T-helper 17 cell (primary cell): ENCODE data around the gene ACP6. TPM values are rescaled to one million over a fixed set of nuclear protein-coding genes. Genes with fewer than 3 reads are reported as not detected.
A peak's percentile ranks its signal among the peaks of the same experiment; 100 is the strongest.
"Not testable (repeated sequence)": the region's sequence is repeated elsewhere in the genome, so short reads cannot be mapped to it uniquely, and the experiment has no call there.

Source experiments
- ATAC-seq: fragments of 150-1000 bp; cut with Tn5 transposase; 2 replicates; pipeline ENCODE4 v1.10.0; 2021; ENCODE audit warnings: mild to moderate bottlenecking, moderate library complexity
- DNase-seq, 3 donors: peaks; one replicate each; pipeline versions ENCODE4 v3.0.0 to v3.0.0-alpha.2; 2020 to 2021
- H3K9me3 ChIP-seq: one replicate; pipeline ENCODE4 v1.7.0; 2013; ENCODE audit warnings: low read length, mild to moderate bottlenecking; ENCODE audit not compliant: control insufficient read depth, poor library complexity, severe bottlenecking
- H3K27ac Mint-ChIP-seq: one replicate; pipeline ENCODE4 v1.8.0; 2022; ENCODE audit warnings: mild to moderate bottlenecking, moderate library complexity, mixed read lengths
- H3K27me3 Mint-ChIP-seq: one replicate; pipeline ENCODE4 v1.8.0; 2022; ENCODE audit warnings: mixed read lengths
- H3K36me3 Mint-ChIP-seq: one replicate; pipeline ENCODE4 v1.8.0; 2022; ENCODE audit warnings: low read depth, mixed read lengths
- H3K4me1 Mint-ChIP-seq: one replicate; pipeline ENCODE4 v1.8.0; 2022; ENCODE audit warnings: mild to moderate bottlenecking, mixed read lengths
- H3K4me3 Mint-ChIP-seq: one replicate; pipeline ENCODE4 v1.8.0; 2022; ENCODE audit warnings: mild to moderate bottlenecking, moderate library complexity, mixed read lengths
- total RNA-seq, 4 donors: library from RNA in 2 of 4; stranded (reverse) in 2 of 4; gene quantifications; one replicate each; pipeline ENCODE4 v1.2.3 and lab custom pipeline; 2022 to 2026

Gene ACP6
- total RNA-seq, 2 donors from 2014 or later, result 11.5 to 13.1 TPM

GRCh38 chr1:147626291-147626690, 44.0 kb downstream of the ACP6 start:
- peaks cover 2% of the 10 kb centered on the region for H3K36me3 Mint-ChIP-seq
- H3K4me3 Mint-ChIP-seq, result no peak overlapping the region
- H3K4me1 Mint-ChIP-seq, result peaks cover 49% of the 10 kb centered on the region
- H3K9me3 ChIP-seq, result no peaks in the 10 kb centered on the region
- ATAC-seq, result no peak
- DNase-seq, result no peak
- no peaks in the 10 kb centered on the region for H3K27me3 Mint-ChIP-seq
- no peak overlapping the region for H3K27ac Mint-ChIP-seq

- ATAC-seq (no peak), DNase-seq (no peak)
- H3K9me3 ChIP-seq, result no peaks in the 10 kb centered on the region
- Mint-ChIP-seq H3K4me1 (peaks cover 50% of the 10 kb centered on the region), H3K36me3 (peaks cover 6% of the 10 kb centered on the region), H3K4me3 (no peak overlapping the region), H3K27me3 (no peaks in the 10 kb centered on the region), H3K27ac (peak overlapping the region; percentile 70)
These were observed 44.8 kb downstream of the ACP6 start for GRCh38 chr1:147625362-147625995.

- Mint-ChIP-seq H3K36me3 (peaks cover 6% of the 10 kb centered on the region), H3K4me3 (no peak overlapping the region), H3K4me1 (peaks cover 43% of the 10 kb centered on the region), H3K27ac (no peak overlapping the region), H3K27me3 (no peaks in the 10 kb centered on the region)
- no peaks in the 10 kb centered on the region for H3K9me3 ChIP-seq
- ATAC-seq (no peak), DNase-seq (no peak)
These were observed 45.8 kb downstream of the ACP6 start for GRCh38 chr1:147624529-147624928.

- Mint-ChIP-seq H3K27ac (no peak overlapping the region), H3K27me3 (no peaks in the 10 kb centered on the region), H3K4me1 (peaks cover 39% of the 10 kb centered on the region), H3K4me3 (no peak overlapping the region), H3K36me3 (peaks cover 6% of the 10 kb centered on the region)
- no peaks in the 10 kb centered on the region for H3K9me3 ChIP-seq
- DNase-seq, result no peak
- no peak for ATAC-seq
These were observed 46.3 kb downstream of the ACP6 start for GRCh38 chr1:147624011-147624410.

- ATAC-seq, result no peak
- H3K27me3 Mint-ChIP-seq, result no peaks in the 10 kb centered on the region
- peaks cover 6% of the 10 kb centered on the region for H3K36me3 Mint-ChIP-seq
These were observed 47.6 kb downstream of the ACP6 start for GRCh38 chr1:147622731-147623130.

GRCh38 chr1:147620543-147620942, 49.8 kb downstream of the ACP6 start:
- Mint-ChIP-seq H3K27ac (no peak overlapping the region), H3K4me1 (peaks cover 40% of the 10 kb centered on the region), H3K4me3 (no peak overlapping the region), H3K27me3 (no peaks in the 10 kb centered on the region), H3K36me3 (peaks cover 11% of the 10 kb centered on the region)
- H3K9me3 ChIP-seq, result no peaks in the 10 kb centered on the region
- DNase-seq (no peak), ATAC-seq (no peak)

More at GRCh38 chr1:147622731-147623130, 47.6 kb downstream of the ACP6 start:
- Mint-ChIP-seq H3K4me3 (no peak overlapping the region), H3K27ac (peak overlapping the region; percentile 51), H3K4me1 (peaks cover 43% of the 10 kb centered on the region)
- H3K9me3 ChIP-seq, result no peaks in the 10 kb centered on the region
- DNase-seq, result no peak

GRCh38 chr1:147619741-147620140, 50.6 kb downstream of the ACP6 start:
- H3K9me3 ChIP-seq, result no peaks in the 10 kb centered on the region
- Mint-ChIP-seq H3K4me3 (no peak overlapping the region), H3K36me3 (peaks cover 10% of the 10 kb centered on the region), H3K4me1 (peaks cover 37% of the 10 kb centered on the region), H3K27me3 (no peaks in the 10 kb centered on the region), H3K27ac (no peak overlapping the region)
- ATAC-seq (no peak), DNase-seq (no peak)

GRCh38 chr1:147618771-147619170, 51.6 kb downstream of the ACP6 start:
- no peaks in the 10 kb centered on the region for H3K27me3 Mint-ChIP-seq
- ATAC-seq, result no peak
- peaks cover 13% of the 10 kb centered on the region for H3K36me3 Mint-ChIP-seq
- no peak for DNase-seq
- H3K4me3 Mint-ChIP-seq, result no peak overlapping the region
- H3K27ac Mint-ChIP-seq, result peak overlapping the region; percentile 62
- no peaks in the 10 kb centered on the region for H3K9me3 ChIP-seq
- peaks cover 40% of the 10 kb centered on the region for H3K4me1 Mint-ChIP-seq

- peaks cover 40% of the 10 kb centered on the region for H3K4me1 Mint-ChIP-seq
- DNase-seq, result peak in 1 of 3 donors; percentile 14
- peak; percentile 94 for ATAC-seq
- no peaks in the 10 kb centered on the region for H3K9me3 ChIP-seq
- peak overlapping the region; percentile 62 for H3K27ac Mint-ChIP-seq
- peak overlapping the region; percentile 58 for H3K4me3 Mint-ChIP-seq
- no peaks in the 10 kb centered on the region for H3K27me3 Mint-ChIP-seq
- peaks cover 13% of the 10 kb centered on the region for H3K36me3 Mint-ChIP-seq
These were observed 52.2 kb downstream of the ACP6 start for GRCh38 chr1:147618077-147618569.

GRCh38 chr1:147614966-147615365, 55.4 kb downstream of the ACP6 start:
- peak overlapping the region; percentile 21 for H3K27ac Mint-ChIP-seq
- not testable (repeated sequence) for H3K36me3 Mint-ChIP-seq, H3K9me3 ChIP-seq, H3K27me3 Mint-ChIP-seq, ATAC-seq, DNase-seq, H3K4me3 Mint-ChIP-seq
- H3K4me1 Mint-ChIP-seq, result peaks cover 30% of the 10 kb centered on the region

GRCh38 chr1:147613506-147613905, 56.8 kb downstream of the ACP6 start:
- ATAC-seq, result no peak
- H3K36me3 Mint-ChIP-seq, result peaks cover 9% of the 10 kb centered on the region

GRCh38 chr1:147612366-147612765, 58.0 kb downstream of the ACP6 start:
- Mint-ChIP-seq H3K36me3 (peaks cover 16% of the 10 kb centered on the region), H3K27me3 (no peaks in the 10 kb centered on the region), H3K4me1 (peaks cover 24% of the 10 kb centered on the region), H3K4me3 (no peak overlapping the region), H3K27ac (no peak overlapping the region)
- ATAC-seq (no peak), DNase-seq (no peak)
- no peaks in the 10 kb centered on the region for H3K9me3 ChIP-seq

More at GRCh38 chr1:147613506-147613905, 56.8 kb downstream of the ACP6 start:
- no peak for DNase-seq
- Mint-ChIP-seq H3K27ac (no peak overlapping the region), H3K4me1 (peaks cover 26% of the 10 kb centered on the region), H3K27me3 (no peaks in the 10 kb centered on the region), H3K4me3 (no peak overlapping the region)
- H3K9me3 ChIP-seq, result no peaks in the 10 kb centered on the region

- Mint-ChIP-seq H3K27me3 (no peaks in the 10 kb centered on the region), H3K4me3 (no peak overlapping the region), H3K36me3 (peaks cover 16% of the 10 kb centered on the region), H3K27ac (no peak overlapping the region), H3K4me1 (peaks cover 21% of the 10 kb centered on the region)
- ATAC-seq (no peak), DNase-seq (no peak)
- no peaks in the 10 kb centered on the region for H3K9me3 ChIP-seq
These were observed 58.7 kb downstream of the ACP6 start for GRCh38 chr1:147611586-147611985.

- no peaks in the 10 kb centered on the region for H3K27me3 Mint-ChIP-seq
- H3K4me3 Mint-ChIP-seq, result no peak overlapping the region
- ATAC-seq (no peak), DNase-seq (no peak)
- peaks cover 20% of the 10 kb centered on the region for H3K4me1 Mint-ChIP-seq
- H3K27ac Mint-ChIP-seq, result no peak overlapping the region
- H3K9me3 ChIP-seq, result no peaks in the 10 kb centered on the region
- peaks cover 16% of the 10 kb centered on the region for H3K36me3 Mint-ChIP-seq
These were observed 59.3 kb downstream of the ACP6 start for GRCh38 chr1:147611021-147611426.
